GM10248 (cell line): ENCODE measurements around the gene CDH1.
A peak's percentile ranks its signal among the peaks of the same experiment; 100 is the strongest.
"Not testable (repeated sequence)": the region's sequence is repeated elsewhere in the genome, so short reads cannot be mapped to it uniquely, and the experiment has no call there.

Experiments
- CTCF ChIA-PET: fragments of 300-600 bp; sonication (Branson Sonifier 250); formaldehyde crosslinking; extraction: SDS; loops from one replicate; lab custom pipeline; 2021; ENCODE audit warnings: antibody characterized with exemption; lab: Yijun Ruan, JAX
- POLR2A ChIA-PET: fragments of 350-650 bp; sonication (Branson Sonifier 250); formaldehyde crosslinking; extraction: SDS; loops from one replicate; lab custom pipeline; 2020; ENCODE audit warnings: antibody characterized with exemption; lab: Yijun Ruan, JAX
- DNase-seq: peaks from one replicate; pipeline ENCODE4 v3.0.0; 2012; ENCODE audit errors: extremely low spot score
- CTCF ChIP-seq: IDR thresholded peaks from 2 replicates; pipeline ENCODE4 v1.5.1; 2012; ENCODE audit warnings: mild to moderate bottlenecking, low read depth; ENCODE audit errors: extremely low read depth, missing control alignments, control extremely low read depth

CDH1 gene

GRCh38 chr16:68715471-68715870 lies 21.6 kb upstream of the CDH1 start:
- ChIA-PET POLR2A (no interaction called here), CTCF (interaction anchor here (1.7 kb wide), 1 partner anchor 78 kb away, joined by 3 read pairs; no protein-coding TSS in a partner anchor)
- TF ChIP-seq CTCF: no peak
- DNase-seq: no peak

GRCh38 chr16:68716516-68716915 lies 20.6 kb upstream of the CDH1 start:
- POLR2A ChIA-PET, DNase-seq: not testable (repeated sequence)
- CTCF ChIA-PET: interaction anchor here (0.7 to 1.7 kb wide), 4 partner anchors 9 to 84 kb away, joined by 3 to 5 read pairs (median 3); no protein-coding TSS in a partner anchor

GRCh38 chr16:68717684-68718083 lies 19.4 kb upstream of the CDH1 start:
- POLR2A ChIA-PET: no interaction called here
- TF ChIP-seq CTCF: no peak
- CTCF ChIA-PET: interaction anchor here (1.8 kb wide), 1 partner anchor 12 kb away, joined by 5 read pairs; no protein-coding TSS in a partner anchor
- DNase-seq: no peak

GRCh38 chr16:68718590-68718989 lies 18.5 kb upstream of the CDH1 start:
- CTCF ChIA-PET: interaction anchor here (1.0 to 1.8 kb wide), 2 partner anchors 9 to 13 kb away, joined by 3 to 5 read pairs; no protein-coding TSS in a partner anchor
- POLR2A ChIA-PET: no interaction called here
- TF ChIP-seq CTCF: no peak
- DNase-seq: no peak

- ChIA-PET POLR2A (interaction anchor here (0.7 kb wide), 1 partner anchor 1697 kb away, joined by 3 read pairs; no protein-coding TSS in a partner anchor), CTCF (interaction anchor here (1.4 kb wide), 1 partner anchor 10 kb away, joined by 5 read pairs; no protein-coding TSS in a partner anchor)
- peak; percentile 83 for DNase-seq
- no peak for TF ChIP-seq CTCF
These were observed 17.1 kb upstream of the CDH1 start for GRCh38 chr16:68719993-68720489.

GRCh38 chr16:68722119-68723024 lies 14.7 kb upstream of the CDH1 start:
- ChIA-PET CTCF (interaction anchor here (1.2 to 1.7 kb wide), 2 partner anchors 45 to 78 kb away, joined by 3 to 6 read pairs; no protein-coding TSS in a partner anchor), POLR2A (no interaction called here)
- no peak for DNase-seq
- no peak for TF ChIP-seq CTCF
